Lower leg skin (tissue), 3 donors: ENCODE data around the gene FLNB.

ENCODE experiments used
- CTCF ChIP-seq, 3 donors: fragments of 450-650 bp; IDR thresholded peaks; one replicate each; pipeline ENCODE4 v1.5.1; 2016; ENCODE audit warnings: antibody characterized with exemption in 3 of 3, mild to moderate bottlenecking in 3 of 3, moderate library complexity in 2 of 3
- POLR2A ChIP-seq, 2 donors: fragments of 450-650 bp; IDR thresholded peaks; one replicate each; pipeline ENCODE4 v1.6.1; 2016 to 2017; ENCODE audit warnings: antibody characterized with exemption in 2 of 2, mild to moderate bottlenecking in 1 of 2, moderate library complexity in 1 of 2

GRCh38 chr3:58131101-58131825 lies 123.0 kb downstream of the FLNB start:
- TF ChIP-seq POLR2A (IDR thresholded peaks at IDR 0.05) (no peak), CTCF (IDR thresholded peaks at IDR 0.05) (no peak)
